OCI-LY7 (cell line): ENCODE data around the gene KLF12. TPM values are rescaled to one million over a fixed set of nuclear protein-coding genes. Genes with fewer than 3 reads are reported as not detected.

ENCODE experiments used
- BruUV-seq: library from RNA; stranded (reverse); fragments of 400-500 nt; replicated peaks from 2 replicates; lab custom pipeline; 2021; lab: Mats Ljungman, UMichigan
- CTCF ChIA-PET: fragments of 300-600 bp; sonication (Branson Sonifier 250); formaldehyde crosslinking; loops from one replicate; lab custom pipeline; 2022; ENCODE audit warnings: antibody characterized with exemption; ENCODE audit not compliant: unreplicated experiment; lab: Charles Lee
- POLR2A ChIA-PET: fragments of 300-600 bp; sonication (Branson Sonifier 250); formaldehyde crosslinking; loops from one replicate; lab custom pipeline; 2022; ENCODE audit warnings: antibody characterized with exemption; lab: Charles Lee
- DNase-seq: peaks from one replicate; pipeline ENCODE4 v3.0.0-alpha.2; 2015; ENCODE audit warnings: low spot score
- H2AFZ ChIP-seq: fragments of 200-600 bp; sonication (generic), shearing (Covaris generic); 2 replicates; pipeline ENCODE4 v1.6.1; 2014; ENCODE audit warnings: mild to moderate bottlenecking, antibody characterized with exemption, low read length, moderate library complexity
- H3K27ac ChIP-seq: fragments of 200-600 bp; sonication (generic); 2 replicates; pipeline ENCODE4 v1.5.1; 2014; ENCODE audit warnings: mixed run types, low read depth, mild to moderate bottlenecking, moderate library complexity, low read length, inconsistent platforms; ENCODE audit not compliant: poor library complexity, severe bottlenecking
- H3K36me3 ChIP-seq: fragments of 200-600 bp; sonication (generic); 2 replicates; pipeline ENCODE4 v1.6.1; 2014; ENCODE audit warnings: mild to moderate bottlenecking, antibody characterized with exemption, low read length, moderate library complexity, mixed read lengths; ENCODE audit not compliant: insufficient read depth
- H3K4me1 ChIP-seq: fragments of 200-600 bp; sonication (generic); 2 replicates; pipeline ENCODE4 v1.5.1; 2014; ENCODE audit warnings: mild to moderate bottlenecking, low read length; ENCODE audit not compliant: insufficient read depth, poor library complexity, severe bottlenecking
- H3K4me2 ChIP-seq: fragments of 200-600 bp; sonication (generic); 2 replicates; pipeline ENCODE4 v1.6.1; 2014; ENCODE audit warnings: mild to moderate bottlenecking, low read length
- H3K4me3 ChIP-seq: fragments of 200-600 bp; sonication (generic); 2 replicates; pipeline ENCODE4 v1.5.1; 2014; ENCODE audit warnings: mild to moderate bottlenecking, low read depth, low read length; ENCODE audit not compliant: poor library complexity, severe bottlenecking
- H3K79me2 ChIP-seq: fragments of 200-600 bp; sonication (generic); 2 replicates; pipeline ENCODE4 v1.6.1; 2016; ENCODE audit warnings: low read depth, mild to moderate bottlenecking, low read length, moderate library complexity, mixed read lengths; ENCODE audit not compliant: insufficient read depth
- H3K9me2 ChIP-seq: fragments of 200-600 bp; sonication (generic); 2 replicates; pipeline ENCODE4 v1.6.1; 2016; ENCODE audit warnings: mild to moderate bottlenecking, low read length, mixed read lengths; ENCODE audit not compliant: insufficient read depth
- H3K9me3 ChIP-seq: fragments of 200-600 bp; sonication (generic); 2 replicates; pipeline ENCODE4 v1.6.1; 2014; ENCODE audit warnings: mild to moderate bottlenecking, mixed run types, low read length, mixed read lengths
- H4K20me1 ChIP-seq: fragments of 200-600 bp; sonication (generic); 2 replicates; pipeline ENCODE4 v1.6.1; 2014; ENCODE audit warnings: mild to moderate bottlenecking, antibody characterized with exemption, low read length, moderate library complexity, mixed read lengths; ENCODE audit not compliant: insufficient read depth
- CTCF ChIP-seq: fragments of 200-600 bp; sonication (generic); conservative IDR thresholded peaks from 2 replicates; pipeline ENCODE4 v1.5.1; 2014; ENCODE audit warnings: mild to moderate bottlenecking, antibody characterized with exemption, low read length, moderate library complexity, mixed read lengths
- EZH2phosphoT487 ChIP-seq: fragments of 200-600 bp; sonication (generic); IDR thresholded peaks from 2 replicates; pipeline ENCODE4 v1.6.1; 2018; ENCODE audit warnings: low read depth, borderline replicate concordance, mild to moderate bottlenecking, mixed run types, antibody characterized with exemption, low read length, moderate library complexity, mixed read lengths
- intact Hi-C: fragments of 100-400 bp; cut with micrococcal nuclease; formaldehyde crosslinking; loops from one replicate; pipeline ENCODE4 v1.10.0; 2022; ENCODE audit not compliant: unreplicated experiment
- total RNA-seq, 2 experiments: library from RNA; depleted of rRNA in 1 of 2; stranded (reverse); fragments of >200 nt in 1 of 2; shearing (Covaris generic) in 1 of 2; gene quantifications; 2 replicates each; pipeline ENCODE4 v1.2.3, GENCODE V29; 2014 to 2022

KLF12 gene
- total RNA-seq, 2 experiments from 2014 or later = 13.3 to 40.1 TPM

GRCh38 chr13:74090397-74090796, 43.8 kb downstream of the KLF12 start:
- Histone ChIP-seq H3K27ac (no peak overlapping the region), H3K79me2 (peaks cover 83% of the 10 kb centered on the region), H3K4me1 (peaks cover 24% of the 10 kb centered on the region), H3K9me3 (no peaks in the 10 kb centered on the region), H3K36me3 (peaks cover 20% of the 10 kb centered on the region; the same call in 1 of the 2 replicates), H4K20me1 (peaks cover 7% of the 10 kb centered on the region; the same call in 1 of the 2 replicates), H3K4me3 (no peak overlapping the region), H3K9me2 (no peaks in the 10 kb centered on the region), H3K4me2 (no peak overlapping the region), H2AFZ (no peak overlapping the region)
- intact Hi-C loops = no loop called here
- CTCF ChIA-PET = no interaction called here
- no peak for DNase-seq
- BruUV-seq = no TSS peak
- TF ChIP-seq CTCF = no peak
- no peak for TF ChIP-seq EZH2phosphoT487
- POLR2A ChIA-PET = interaction anchor here (0.7 to 2.2 kb wide), 6 partner anchors 19 to 121 kb away, joined by 3 to 7 read pairs (median 4); no protein-coding TSS in a partner anchor

- Histone ChIP-seq H3K4me2 (no peak overlapping the region), H3K4me1 (peaks cover 7% of the 10 kb centered on the region), H3K9me3 (peaks cover under 1% of the 10 kb centered on the region; the same call in 1 of the 2 replicates), H3K4me3 (no peak overlapping the region), H3K27ac (no peak overlapping the region), H3K79me2 (peaks cover 85% of the 10 kb centered on the region), H3K9me2 (no peaks in the 10 kb centered on the region), H2AFZ (no peak overlapping the region), H3K36me3 (peaks cover 20% of the 10 kb centered on the region; the same call in 1 of the 2 replicates), H4K20me1 (no peaks in the 10 kb centered on the region)
- CTCF ChIA-PET = no interaction called here
- TF ChIP-seq EZH2phosphoT487 = no peak
- TF ChIP-seq CTCF = no peak
- no TSS peak for BruUV-seq
- intact Hi-C loops = no loop called here
- POLR2A ChIA-PET = interaction anchor here (0.5 to 1.3 kb wide), 4 partner anchors 14 to 92 kb away, joined by 3 to 4 read pairs (median 3); no protein-coding TSS in a partner anchor
- no peak for DNase-seq
Measured at GRCh38 chr13:74087357-74087756, 46.8 kb downstream of the KLF12 start.
